ENCODE measurements around the gene GMFB.

- TF ChIP-seq ZNF565 (CRISPR knock-in tag; conservative IDR thresholded peaks at IDR 0.05; ENCODE audit: low read depth) (no peak), POU6F1 (CRISPR knock-in tag; IDR thresholded peaks at IDR 0.05; ENCODE audit: borderline replicate concordance, low read depth) (no peak), ARNTL (CRISPR knock-in tag; IDR thresholded peaks at IDR 0.05; ENCODE audit: borderline replicate concordance, low read depth) (no peak), GLIS3 (CRISPR knock-in tag; IDR thresholded peaks at IDR 0.05) (no peak), ZNF70 (CRISPR knock-in tag; IDR thresholded peaks at IDR 0.05) (no peak), SNAI2 (CRISPR knock-in tag; IDR thresholded peaks at IDR 0.05) (no peak), CREB5 (CRISPR knock-in tag; IDR thresholded peaks at IDR 0.05; ENCODE audit: low read depth) (no peak), PATZ1 (CRISPR knock-in tag; IDR thresholded peaks at IDR 0.05; ENCODE audit: borderline replicate concordance) (no peak), RARB (CRISPR knock-in tag; IDR thresholded peaks at IDR 0.05) (no peak), ZFP3 (CRISPR knock-in tag; IDR thresholded peaks at IDR 0.05) (no peak), OSR1 (CRISPR knock-in tag; IDR thresholded peaks at IDR 0.05) (no peak), ESRRG (CRISPR knock-in tag; IDR thresholded peaks at IDR 0.05) (no peak)
These were observed 2.1 kb downstream of the GMFB start for GRCh38 chr14:54486685-54487084.

Measured in SK-N-SH treated with all-trans-retinoic acid at 6 μM for 48 hours (cell line).